Fibroblast of the aortic adventitia (primary cell): ENCODE measurements around the gene ANP32E. TPM values are rescaled to one million over a fixed set of nuclear protein-coding genes. Genes with fewer than 3 reads are reported as not detected.
A peak's percentile ranks its signal among the peaks of the same experiment; 100 is the strongest.
"Not testable (repeated sequence)": the region's sequence is repeated elsewhere in the genome, so short reads cannot be mapped to it uniquely, and the experiment has no call there.

Experiments used
- DNase-seq: peaks from one replicate; pipeline ENCODE4 v3.0.0-alpha.2; 2010; ENCODE audit warnings: low read depth
- H3K4me3 ChIP-seq: 2 replicates; pipeline ENCODE4 v1.5.1; 2011; ENCODE audit warnings: low read depth, mild to moderate bottlenecking, control low read depth, low read length, moderate library complexity
- CTCF ChIP-seq: IDR thresholded peaks from 2 replicates; pipeline ENCODE4 v1.5.1; 2011; ENCODE audit warnings: mild to moderate bottlenecking, low read length, control low read depth, inconsistent platforms; ENCODE audit not compliant: insufficient read depth
- total RNA-seq: library from RNA; depleted of rRNA; stranded (reverse); fragments of >200 nt; gene quantifications from 2 replicates; pipeline ENCODE4 v1.2.3, GENCODE V29; 2012; ENCODE audit warnings: low replicate concordance

Gene ANP32E
- total RNA-seq, 1 donor: 35.1 TPM

GRCh38 chr1:150210706-150211105 is 25.2 kb downstream of the ANP32E start:
- no peak for DNase-seq
- H3K4me3 ChIP-seq: no peak overlapping the region
- TF ChIP-seq CTCF: no peak

GRCh38 chr1:150210091-150210490 is 25.8 kb downstream of the ANP32E start:
- no peak for DNase-seq
- TF ChIP-seq CTCF: no peak
- H3K4me3 ChIP-seq: no peak overlapping the region

GRCh38 chr1:150208460-150208859 is 27.5 kb downstream of the ANP32E start:
- DNase-seq, H3K4me3 ChIP-seq: not testable (repeated sequence)

GRCh38 chr1:150207281-150207971 is 28.5 kb downstream of the ANP32E start:
- TF ChIP-seq CTCF: no peak
- DNase-seq: no peak
- H3K4me3 ChIP-seq: no peak overlapping the region

- H3K4me3 ChIP-seq: no peak overlapping the region
- no peak for TF ChIP-seq CTCF
- DNase-seq: no peak
These were observed 39.5 kb downstream of the ANP32E start for GRCh38 chr1:150196417-150196816.

- no peak overlapping the region for H3K4me3 ChIP-seq
- DNase-seq: peak; percentile 60
These were observed 41.4 kb downstream of the ANP32E start for GRCh38 chr1:150194381-150195031.

More at GRCh38 chr1:150194381-150195031, 41.4 kb downstream of the ANP32E start:
- no peak for TF ChIP-seq CTCF
